ENCODE results near the gene HOXC5.
"Not testable (repeated sequence)": the region's sequence is repeated elsewhere in the genome, so short reads cannot be mapped to it uniquely, and the experiment has no call there.

The HOXC5 gene

GRCh38 chr12:54075974-54076373 is 43.1 kb downstream of the HOXC5 start:
- H3K9ac ChIP-seq (ENCODE audit: low read length) = no peak overlapping the region
- no peaks in the 10 kb centered on the region for H3K36me3 ChIP-seq (ENCODE audit: control insufficient read depth, insufficient read depth, low read length)
- H3K4me3 ChIP-seq (ENCODE audit: low read length) = no peak overlapping the region
- no peaks in the 10 kb centered on the region for H3K4me1 ChIP-seq (ENCODE audit: control insufficient read depth, insufficient read depth, low read length)
- no peaks in the 10 kb centered on the region for H3K27me3 ChIP-seq (ENCODE audit: control insufficient read depth, insufficient read depth, low read length)
- H3K27ac ChIP-seq (ENCODE audit: low read depth, low read length) = no peak overlapping the region

DNA sequence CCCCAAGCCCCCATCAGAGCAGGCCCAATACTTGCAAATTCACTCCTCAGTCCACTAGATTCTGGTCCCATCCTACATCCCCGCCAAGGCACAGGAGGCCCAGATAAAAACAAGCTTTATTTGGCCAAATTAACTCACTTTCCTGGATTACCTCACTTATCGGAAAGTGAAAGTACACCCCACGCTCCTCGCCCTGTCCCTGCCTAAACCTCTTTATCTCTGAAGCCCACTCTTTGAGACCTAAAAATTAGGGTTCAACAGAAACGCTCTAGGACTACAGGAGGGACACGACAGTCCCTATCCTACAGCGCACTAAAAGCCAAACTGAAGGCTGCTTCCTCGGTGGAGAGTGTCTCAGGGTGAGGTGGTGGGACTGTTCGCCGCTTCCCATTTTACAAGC is 45.0 kb downstream of the HOXC5 start:
- not testable (repeated sequence) for H3K9ac ChIP-seq (ENCODE audit: low read length); H3K27me3 ChIP-seq (ENCODE audit: control insufficient read depth, insufficient read depth, low read length); H3K4me1 ChIP-seq (ENCODE audit: control insufficient read depth, insufficient read depth, low read length); H3K36me3 ChIP-seq (ENCODE audit: control insufficient read depth, insufficient read depth, low read length)
- H3K4me3 ChIP-seq (ENCODE audit: low read length) = peak overlapping the region; percentile 27
- H3K27ac ChIP-seq (ENCODE audit: low read depth, low read length) = peak overlapping the region; percentile 83

GRCh38 chr12:54079115-54079514 is 46.3 kb downstream of the HOXC5 start:
- H3K27me3 ChIP-seq (ENCODE audit: control insufficient read depth, insufficient read depth, low read length); H3K4me1 ChIP-seq (ENCODE audit: control insufficient read depth, insufficient read depth, low read length); H3K9ac ChIP-seq (ENCODE audit: low read length); H3K36me3 ChIP-seq (ENCODE audit: control insufficient read depth, insufficient read depth, low read length): not testable (repeated sequence)
- Histone ChIP-seq H3K4me3 (ENCODE audit: low read length) (peak overlapping the region; percentile 32), H3K27ac (ENCODE audit: low read depth, low read length) (peak overlapping the region; percentile 51)

DNA sequence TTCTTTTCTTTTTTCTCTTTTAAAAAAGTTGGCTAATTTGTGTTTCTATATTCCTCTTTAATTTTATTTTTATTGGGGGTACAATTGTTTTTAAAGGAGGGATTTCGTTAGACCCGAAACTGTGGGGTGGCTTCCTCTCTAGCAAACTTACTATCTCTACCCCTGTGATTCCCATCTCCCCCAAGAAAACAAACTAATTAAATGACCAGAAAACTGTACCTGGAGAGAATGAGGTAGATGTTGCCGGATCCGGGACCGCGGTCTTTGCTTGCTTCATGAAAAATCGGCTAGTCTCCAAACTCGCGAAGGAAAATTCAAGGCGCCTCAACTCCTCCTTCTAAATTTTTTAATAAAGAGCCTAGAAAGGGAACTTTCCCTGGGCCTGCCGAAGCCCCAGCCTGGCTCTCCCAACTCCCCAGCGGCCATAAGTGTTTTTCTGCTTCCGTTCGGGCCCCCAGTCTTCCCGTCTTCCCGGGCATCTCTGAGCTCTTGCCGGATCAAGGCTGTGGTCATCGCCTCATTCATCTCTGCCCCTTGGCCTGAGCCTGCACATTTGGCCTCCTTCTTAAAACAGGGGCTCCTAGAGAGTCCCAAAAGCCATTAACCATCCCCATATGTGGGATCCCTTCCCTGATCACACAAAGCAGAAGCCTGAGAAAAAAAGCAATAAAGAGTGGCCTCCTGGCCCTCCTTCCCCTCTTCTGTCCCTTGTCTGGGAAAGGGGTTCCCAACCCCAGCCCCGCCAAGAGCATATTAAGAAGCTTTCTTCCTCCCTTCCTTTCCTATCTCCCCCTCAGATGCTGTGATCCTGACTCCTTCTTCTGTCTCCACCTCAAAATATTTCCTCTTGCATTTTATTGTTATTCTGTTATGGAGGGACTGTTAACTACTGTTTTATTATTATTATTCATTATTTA is 47.4 kb downstream of the HOXC5 start:
- H3K27me3 ChIP-seq (ENCODE audit: control insufficient read depth, insufficient read depth, low read length); H3K36me3 ChIP-seq (ENCODE audit: control insufficient read depth, insufficient read depth, low read length); H3K4me1 ChIP-seq (ENCODE audit: control insufficient read depth, insufficient read depth, low read length); H3K9ac ChIP-seq (ENCODE audit: low read length): not testable (repeated sequence)
- Histone ChIP-seq H3K4me3 (ENCODE audit: low read length) (peak overlapping the region; percentile 4), H3K27ac (ENCODE audit: low read depth, low read length) (peak overlapping the region; percentile 51)

DNA sequence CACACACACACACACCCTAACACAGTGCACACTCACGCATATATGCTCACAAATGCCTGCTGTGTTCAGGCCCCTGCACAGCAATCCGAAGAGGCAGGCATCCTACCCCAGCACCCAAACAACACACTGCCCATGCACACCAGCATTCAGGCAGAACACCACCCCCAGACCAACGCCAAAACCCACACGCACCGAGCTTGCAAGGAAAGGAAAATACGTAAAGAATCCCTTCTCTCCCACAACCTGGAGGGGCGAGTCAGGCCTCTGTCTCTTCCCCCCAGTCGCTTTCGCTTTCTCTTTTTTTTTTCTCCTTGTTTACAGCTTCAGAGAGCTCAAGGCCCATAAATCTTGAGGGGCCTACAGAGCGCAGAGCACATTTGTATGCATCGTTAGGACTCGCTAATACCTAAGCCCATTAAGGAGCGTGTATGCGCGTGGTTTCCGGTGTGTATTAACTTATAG is 48.2 kb downstream of the HOXC5 start:
- H3K4me3 ChIP-seq (ENCODE audit: low read length) = peak overlapping the region; percentile 25
- H3K36me3 ChIP-seq (ENCODE audit: control insufficient read depth, insufficient read depth, low read length); H3K4me1 ChIP-seq (ENCODE audit: control insufficient read depth, insufficient read depth, low read length); H3K9ac ChIP-seq (ENCODE audit: low read length); H3K27me3 ChIP-seq (ENCODE audit: control insufficient read depth, insufficient read depth, low read length): not testable (repeated sequence)
- peak overlapping the region; percentile 25 for H3K27ac ChIP-seq (ENCODE audit: low read depth, low read length)

- not testable (repeated sequence) for H3K4me1 ChIP-seq (ENCODE audit: control insufficient read depth, insufficient read depth, low read length); H3K36me3 ChIP-seq (ENCODE audit: control insufficient read depth, insufficient read depth, low read length); H3K9ac ChIP-seq (ENCODE audit: low read length); H3K27me3 ChIP-seq (ENCODE audit: control insufficient read depth, insufficient read depth, low read length)
- peak overlapping the region; percentile 64 for H3K27ac ChIP-seq (ENCODE audit: low read depth, low read length)
- H3K4me3 ChIP-seq (ENCODE audit: low read length) = peak overlapping the region; percentile 46
These were observed 48.9 kb downstream of the HOXC5 start for GRCh38 chr12:54081581-54082396.

DNA sequence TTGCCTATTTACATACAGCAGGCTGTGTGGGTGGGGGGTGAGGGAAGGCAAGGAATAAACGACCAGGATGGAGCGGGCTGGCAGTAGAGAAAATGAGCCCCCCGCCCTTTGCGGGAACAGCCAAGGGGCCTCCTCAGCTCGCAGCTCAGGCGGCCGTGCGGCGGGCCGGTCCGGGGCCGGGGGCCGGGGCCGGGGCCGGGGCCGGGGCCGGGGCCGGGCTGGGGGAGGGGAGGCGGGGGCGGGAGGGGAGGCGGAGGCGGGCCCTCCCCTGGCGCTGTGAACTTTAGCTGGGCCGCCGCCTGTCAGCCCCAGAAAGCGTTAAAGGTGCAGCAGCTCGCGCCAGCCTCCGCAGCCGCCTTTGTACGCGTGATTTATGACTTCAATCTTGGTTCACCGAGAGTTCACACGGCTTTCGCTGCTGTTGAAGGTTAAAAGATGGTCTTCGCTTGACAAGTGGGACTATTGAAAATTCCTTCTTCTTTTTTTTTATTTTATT is 49.6 kb downstream of the HOXC5 start:
- peak overlapping the region; percentile 64 for H3K27ac ChIP-seq (ENCODE audit: low read depth, low read length)
- H3K9ac ChIP-seq (ENCODE audit: low read length) = no peak overlapping the region
- no peaks in the 10 kb centered on the region for H3K27me3 ChIP-seq (ENCODE audit: control insufficient read depth, insufficient read depth, low read length)
- no peaks in the 10 kb centered on the region for H3K4me1 ChIP-seq (ENCODE audit: control insufficient read depth, insufficient read depth, low read length)
- no peaks in the 10 kb centered on the region for H3K36me3 ChIP-seq (ENCODE audit: control insufficient read depth, insufficient read depth, low read length)
- peak overlapping the region; percentile 46 for H3K4me3 ChIP-seq (ENCODE audit: low read length)
